Vagina (tissue), 2 donors: ENCODE measurements around the gene NAA16.

Experiments used
- CTCF ChIP-seq, 3 experiments: fragments of 450-650 bp in 2 of 3; fragments of 200-600 bp in 1 of 3; sonication (generic) in 1 of 3; IDR thresholded peaks; one replicate each; pipeline ENCODE4 v1.5.1; 2017 to 2019; ENCODE audit warnings: antibody characterized with exemption in 3 of 3, mild to moderate bottlenecking in 2 of 3, moderate library complexity in 2 of 3
- POLR2AphosphoS5 ChIP-seq, 2 donors: sonication (generic); formaldehyde crosslinking; IDR thresholded peaks; one replicate each; pipeline ENCODE4 v1.9.0; 2017; ENCODE audit warnings: antibody characterized with exemption in 2 of 2, mild to moderate bottlenecking in 2 of 2, low read depth in 1 of 2; ENCODE audit not compliant: insufficient read depth in 1 of 2

- no peak for TF ChIP-seq CTCF (IDR thresholded peaks at IDR 0.05)
- TF ChIP-seq POLR2AphosphoS5 (IDR thresholded peaks at IDR 0.05; ENCODE audit: insufficient read depth in 1 of 2, low read depth in 1 of 2) = no peak
Observed at GRCh38 chr13:41394166-41394565, 83.1 kb downstream of the NAA16 start.
